CD4-positive, alpha-beta T cell (primary cell): ENCODE measurements around the gene ULK4. TPM values are rescaled to one million over a fixed set of nuclear protein-coding genes. Genes with fewer than 3 reads are reported as not detected.

Experiments used
- ATAC-seq: fragments of 200-7000 bp; cut with Tn5 transposase; one replicate; pipeline ENCODE4 v1.10.0; 2022; ENCODE audit warnings: mild to moderate bottlenecking; ENCODE audit not compliant: poor library complexity
- CTCF ChIA-PET: fragments of 350-600 bp; sonication (Branson Sonifier 250); formaldehyde crosslinking; loops from one replicate; lab custom pipeline; 2021; ENCODE audit warnings: antibody characterized with exemption, inconsistent platforms; lab: Charles Lee
- POLR2A ChIA-PET: fragments of 350-600 bp; sonication (Branson Sonifier 250); formaldehyde crosslinking; loops from one replicate; lab custom pipeline; 2021; ENCODE audit warnings: antibody characterized with exemption, inconsistent platforms; lab: Charles Lee
- DNase-seq, 14 experiments: peaks; one replicate each; pipeline ENCODE4 v3.0.0-alpha.2; 2013 to 2020; ENCODE audit warnings: mixed read lengths in 2 of 14
- H3K27ac ChIP-seq, 2 donors: one replicate each; pipeline versions ENCODE4 v1.5.1 to v1.7.0; 2013; ENCODE audit warnings: low read length in 2 of 2, low read depth in 1 of 2, mild to moderate bottlenecking in 1 of 2
- H3K27me3 ChIP-seq, 2 experiments: 1 replicate in 1 of 2; 2 replicates in 1 of 2; pipeline versions ENCODE4 v1.6.1 to v1.7.0; 2013; ENCODE audit warnings: low read length in 2 of 2, control low read depth in 1 of 2, mild to moderate bottlenecking in 1 of 2, moderate library complexity in 1 of 2; ENCODE audit not compliant: insufficient read depth in 2 of 2, control insufficient read depth in 1 of 2
- H3K36me3 ChIP-seq: one replicate; pipeline ENCODE4 v1.6.1; 2013; ENCODE audit warnings: low read length, control low read depth; ENCODE audit not compliant: insufficient read depth
- H3K4me1 ChIP-seq: one replicate; pipeline ENCODE4 v1.6.1; 2013; ENCODE audit warnings: low read length, control low read depth; ENCODE audit not compliant: insufficient read depth
- H3K4me3 ChIP-seq: one replicate; pipeline ENCODE4 v1.5.1; 2013; ENCODE audit warnings: mild to moderate bottlenecking, low read length, moderate library complexity
- H3K9me3 ChIP-seq, 2 experiments: 1 replicate in 1 of 2; 2 replicates in 1 of 2; pipeline versions ENCODE4 v1.6.1 to v1.7.0; 2013; ENCODE audit warnings: low read length in 2 of 2, mild to moderate bottlenecking in 2 of 2, control low read depth in 1 of 2, moderate library complexity in 1 of 2; ENCODE audit not compliant: control insufficient read depth in 1 of 2, insufficient read depth in 1 of 2
- H3K27ac Mint-ChIP-seq: one replicate; pipeline ENCODE4 v1.8.0; 2020; ENCODE audit warnings: mixed read lengths
- H3K27me3 Mint-ChIP-seq: one replicate; pipeline ENCODE4 v1.8.0; 2021; ENCODE audit warnings: mixed read lengths
- H3K36me3 Mint-ChIP-seq: one replicate; pipeline ENCODE4 v1.8.0; 2021; ENCODE audit warnings: low read depth, mixed read lengths
- H3K4me1 Mint-ChIP-seq: one replicate; pipeline ENCODE4 v1.8.0; 2021; ENCODE audit warnings: low read depth, mixed read lengths
- H3K4me3 Mint-ChIP-seq: one replicate; pipeline ENCODE4 v1.8.0; 2020; ENCODE audit warnings: mild to moderate bottlenecking, mixed read lengths
- H3K9me3 Mint-ChIP-seq: one replicate; pipeline ENCODE4 v1.8.0; 2020; ENCODE audit warnings: mixed read lengths
- intact Hi-C, 2 experiments: fragments of 100-400 bp; cut with DNase I in 1 of 2; cut with micrococcal nuclease in 1 of 2; formaldehyde crosslinking; loops; one replicate each; pipeline versions ENCODE4 v1.15.1 to v1.9.0; 2023 to 2025; cut with DNase I, micrococcal nuclease
- total RNA-seq, 174 experiments: library from RNA in 2 of 174; stranded (reverse) in 2 of 174; gene quantifications; one replicate each; pipeline ENCODE4 v1.2.3 and lab custom pipeline; 2021 to 2026
- TF ChIP-seq, protein P1 (sequence below): fragments of 200-600 bp; IDR thresholded peaks from one replicate; pipeline ENCODE4 v1.8.0; 2022; ENCODE audit warnings: antibody characterized with exemption, mild to moderate bottlenecking

The ULK4 gene
- total RNA-seq, 2 experiments from 2014 or later = 23.8 to 28.6 TPM

DNA sequence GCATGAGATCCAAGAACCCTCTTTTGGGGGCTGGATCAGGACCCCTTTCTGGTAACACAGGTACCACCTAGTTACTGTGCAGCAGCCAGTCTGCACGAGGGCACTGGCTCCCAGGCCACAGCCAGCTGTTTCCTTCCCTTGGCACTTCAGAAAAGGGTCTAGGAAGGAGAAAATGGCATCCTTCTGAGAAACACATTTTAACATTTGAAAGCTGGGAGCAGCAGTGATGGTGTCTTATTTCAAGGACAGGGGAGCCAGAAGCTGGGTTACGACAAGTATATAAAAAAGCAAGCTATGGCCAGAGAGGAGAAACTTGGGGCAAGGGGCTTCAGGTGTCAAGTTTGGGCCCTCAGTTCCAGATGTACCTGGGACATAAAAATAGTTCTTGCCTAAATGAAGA lies 479.8 kb downstream of the ULK4 start:
- Mint-ChIP-seq H3K4me3 (no peak overlapping the region), H3K36me3 (no peaks in the 10 kb centered on the region), H3K9me3 (peaks cover 7% of the 10 kb centered on the region), H3K27ac (no peak overlapping the region), H3K27me3 (no peaks in the 10 kb centered on the region), H3K4me1 (no peaks in the 10 kb centered on the region)
- H3K9me3 ChIP-seq = peaks cover 0 to 4% of the 10 kb centered on the region in 2 experiments
- H3K4me3 ChIP-seq = no peak overlapping the region
- intact Hi-C loops = no loop called here
- TF ChIP-seq, protein P1, sequence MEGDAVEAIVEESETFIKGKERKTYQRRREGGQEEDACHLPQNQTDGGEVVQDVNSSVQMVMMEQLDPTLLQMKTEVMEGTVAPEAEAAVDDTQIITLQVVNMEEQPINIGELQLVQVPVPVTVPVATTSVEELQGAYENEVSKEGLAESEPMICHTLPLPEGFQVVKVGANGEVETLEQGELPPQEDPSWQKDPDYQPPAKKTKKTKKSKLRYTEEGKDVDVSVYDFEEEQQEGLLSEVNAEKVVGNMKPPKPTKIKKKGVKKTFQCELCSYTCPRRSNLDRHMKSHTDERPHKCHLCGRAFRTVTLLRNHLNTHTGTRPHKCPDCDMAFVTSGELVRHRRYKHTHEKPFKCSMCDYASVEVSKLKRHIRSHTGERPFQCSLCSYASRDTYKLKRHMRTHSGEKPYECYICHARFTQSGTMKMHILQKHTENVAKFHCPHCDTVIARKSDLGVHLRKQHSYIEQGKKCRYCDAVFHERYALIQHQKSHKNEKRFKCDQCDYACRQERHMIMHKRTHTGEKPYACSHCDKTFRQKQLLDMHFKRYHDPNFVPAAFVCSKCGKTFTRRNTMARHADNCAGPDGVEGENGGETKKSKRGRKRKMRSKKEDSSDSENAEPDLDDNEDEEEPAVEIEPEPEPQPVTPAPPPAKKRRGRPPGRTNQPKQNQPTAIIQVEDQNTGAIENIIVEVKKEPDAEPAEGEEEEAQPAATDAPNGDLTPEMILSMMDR = no peak
- POLR2A ChIA-PET = no interaction called here
- H3K27me3 ChIP-seq = no peaks in the 10 kb centered on the region
- H3K27ac ChIP-seq = no peak overlapping the region
- DNase-seq = no peak
- H3K36me3 ChIP-seq = no peaks in the 10 kb centered on the region
- CTCF ChIA-PET = no interaction called here
- no peaks in the 10 kb centered on the region for H3K4me1 ChIP-seq
- ATAC-seq = no peak

GRCh38 chr3:41478278-41478677 lies 483.6 kb downstream of the ULK4 start:
- Mint-ChIP-seq H3K9me3 (peaks cover 17% of the 10 kb centered on the region), H3K27me3 (no peaks in the 10 kb centered on the region)
- ATAC-seq = no peak

DNA sequence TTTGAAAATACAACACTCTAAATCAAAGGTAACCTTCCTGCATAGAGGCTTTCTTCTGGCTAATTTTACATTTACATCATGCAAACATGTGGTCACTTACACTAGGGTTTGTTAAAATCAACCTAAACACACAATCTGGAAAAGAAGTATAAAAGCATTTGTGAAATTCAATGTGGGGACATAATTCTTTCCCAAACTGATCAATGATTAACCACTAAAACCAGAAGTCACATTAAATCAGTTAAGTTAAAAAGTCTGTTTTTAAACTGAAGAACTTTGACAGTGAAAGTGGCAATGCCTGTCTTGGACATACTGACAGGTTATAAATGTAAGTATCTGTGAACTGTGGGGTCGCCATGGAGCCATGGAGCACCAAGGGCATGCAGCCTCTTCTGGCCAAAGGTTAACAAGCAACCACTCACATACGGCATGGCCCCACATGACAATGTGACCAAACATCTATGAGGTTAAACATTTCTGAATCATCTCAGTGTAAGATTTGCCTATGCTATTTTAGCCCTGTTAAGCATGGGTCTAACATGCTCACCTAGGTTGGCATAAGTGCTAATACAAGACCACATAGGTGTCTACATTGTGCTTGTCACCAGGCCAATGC lies 484.4 kb downstream of the ULK4 start:
- ATAC-seq (no peak), DNase-seq (no peak)
- no peak overlapping the region for H3K27ac ChIP-seq
- H3K4me3 ChIP-seq = no peak overlapping the region
- no peak overlapping the region for H3K4me3 Mint-ChIP-seq
- no peak overlapping the region for H3K27ac Mint-ChIP-seq
- H3K27me3 ChIP-seq = no peaks in the 10 kb centered on the region
- peaks cover 21% of the 10 kb centered on the region for H3K9me3 Mint-ChIP-seq
- peaks cover 13% of the 10 kb centered on the region for H3K36me3 Mint-ChIP-seq
- no peaks in the 10 kb centered on the region for H3K4me1 ChIP-seq
- H3K36me3 ChIP-seq = no peaks in the 10 kb centered on the region
- no peaks in the 10 kb centered on the region for H3K27me3 Mint-ChIP-seq
- intact Hi-C loops = no loop called here
- TF ChIP-seq, protein P1 = no peak
- H3K4me1 Mint-ChIP-seq = no peaks in the 10 kb centered on the region
- peaks cover 10 to 16% of the 10 kb centered on the region in 2 experiments for H3K9me3 ChIP-seq
- CTCF ChIA-PET = no interaction called here
- POLR2A ChIA-PET = no interaction called here

More at GRCh38 chr3:41478278-41478677, 483.6 kb downstream of the ULK4 start:
- POLR2A ChIA-PET = no interaction called here
- Mint-ChIP-seq H3K27ac (no peak overlapping the region), H3K36me3 (peaks cover 8% of the 10 kb centered on the region), H3K4me1 (no peaks in the 10 kb centered on the region), H3K4me3 (no peak overlapping the region)
- H3K27ac ChIP-seq = no peak overlapping the region
- H3K4me1 ChIP-seq = no peaks in the 10 kb centered on the region
- no peak overlapping the region for H3K4me3 ChIP-seq
- H3K36me3 ChIP-seq = no peaks in the 10 kb centered on the region
- peaks cover 7 to 8% of the 10 kb centered on the region in 2 experiments for H3K9me3 ChIP-seq
- TF ChIP-seq, protein P1 = no peak
- H3K27me3 ChIP-seq = no peaks in the 10 kb centered on the region
- intact Hi-C loops = no loop called here
- CTCF ChIA-PET = no interaction called here
- no peak for DNase-seq
